GM12873 (cell line): ENCODE results near the gene SENP1.

Experiments
- TF ChIP-seq, protein P1 (sequence below): IDR thresholded peaks from 2 replicates; pipeline ENCODE4 v1.5.1; 2012; ENCODE audit warnings: low read depth, mild to moderate bottlenecking, moderate library complexity, low read length, control low read depth; ENCODE audit not compliant: insufficient read depth; ENCODE audit errors: missing control alignments

The SENP1 gene

DNA sequence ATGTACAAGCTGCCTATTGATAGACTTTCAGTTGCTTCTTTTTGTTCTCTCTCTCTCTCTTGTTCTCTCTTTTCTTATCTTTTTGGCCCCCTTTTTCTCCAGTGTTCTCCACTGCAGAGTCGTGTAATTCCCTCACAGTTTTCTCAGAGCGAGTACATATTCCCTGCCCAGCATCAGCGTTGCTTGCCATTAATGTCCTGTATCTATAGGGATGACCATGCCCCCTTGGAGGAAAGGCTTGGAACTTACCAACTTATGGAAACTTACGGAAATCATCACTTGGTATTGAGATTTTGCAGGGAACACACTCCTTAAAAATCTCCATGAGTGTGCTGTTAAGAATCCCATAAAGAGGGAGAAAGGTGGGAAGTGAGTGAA, 87.3 kb downstream of the SENP1 start:
- TF ChIP-seq, protein P1, sequence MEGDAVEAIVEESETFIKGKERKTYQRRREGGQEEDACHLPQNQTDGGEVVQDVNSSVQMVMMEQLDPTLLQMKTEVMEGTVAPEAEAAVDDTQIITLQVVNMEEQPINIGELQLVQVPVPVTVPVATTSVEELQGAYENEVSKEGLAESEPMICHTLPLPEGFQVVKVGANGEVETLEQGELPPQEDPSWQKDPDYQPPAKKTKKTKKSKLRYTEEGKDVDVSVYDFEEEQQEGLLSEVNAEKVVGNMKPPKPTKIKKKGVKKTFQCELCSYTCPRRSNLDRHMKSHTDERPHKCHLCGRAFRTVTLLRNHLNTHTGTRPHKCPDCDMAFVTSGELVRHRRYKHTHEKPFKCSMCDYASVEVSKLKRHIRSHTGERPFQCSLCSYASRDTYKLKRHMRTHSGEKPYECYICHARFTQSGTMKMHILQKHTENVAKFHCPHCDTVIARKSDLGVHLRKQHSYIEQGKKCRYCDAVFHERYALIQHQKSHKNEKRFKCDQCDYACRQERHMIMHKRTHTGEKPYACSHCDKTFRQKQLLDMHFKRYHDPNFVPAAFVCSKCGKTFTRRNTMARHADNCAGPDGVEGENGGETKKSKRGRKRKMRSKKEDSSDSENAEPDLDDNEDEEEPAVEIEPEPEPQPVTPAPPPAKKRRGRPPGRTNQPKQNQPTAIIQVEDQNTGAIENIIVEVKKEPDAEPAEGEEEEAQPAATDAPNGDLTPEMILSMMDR: no peak

DNA sequence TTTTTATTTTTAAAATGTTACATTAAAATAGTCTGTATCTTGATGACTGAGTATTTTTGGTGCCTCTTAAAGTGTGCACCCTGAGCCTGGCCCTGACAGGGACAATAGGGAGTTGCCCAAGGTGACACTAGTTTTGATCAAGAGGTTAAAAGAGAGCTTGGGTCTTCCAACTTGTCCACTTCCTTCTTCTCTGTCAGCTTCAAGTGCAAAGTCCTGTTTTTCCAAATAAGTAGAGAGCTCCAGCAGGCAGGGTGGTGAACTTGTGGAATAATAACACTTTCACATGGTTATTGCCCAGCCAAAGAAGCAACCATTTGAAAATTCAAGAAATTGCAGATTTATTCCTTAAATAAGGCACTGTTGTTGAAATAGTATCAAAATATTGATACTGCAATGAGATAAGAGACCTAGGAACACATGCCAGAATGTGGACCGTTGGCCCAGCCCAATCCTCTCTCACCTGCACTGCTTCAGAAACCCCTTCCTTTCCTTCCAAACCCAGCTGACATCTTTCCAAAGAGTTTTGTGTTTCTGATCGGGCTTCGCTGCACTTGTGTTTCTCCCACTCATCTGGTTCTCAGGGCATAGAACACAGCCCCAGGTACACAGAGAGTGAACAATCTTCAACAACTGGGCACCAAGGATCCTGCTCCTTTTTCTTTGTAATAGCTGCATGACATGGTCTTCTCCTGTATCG, 87.8 kb downstream of the SENP1 start:
- TF ChIP-seq, protein P1: no peak

DNA sequence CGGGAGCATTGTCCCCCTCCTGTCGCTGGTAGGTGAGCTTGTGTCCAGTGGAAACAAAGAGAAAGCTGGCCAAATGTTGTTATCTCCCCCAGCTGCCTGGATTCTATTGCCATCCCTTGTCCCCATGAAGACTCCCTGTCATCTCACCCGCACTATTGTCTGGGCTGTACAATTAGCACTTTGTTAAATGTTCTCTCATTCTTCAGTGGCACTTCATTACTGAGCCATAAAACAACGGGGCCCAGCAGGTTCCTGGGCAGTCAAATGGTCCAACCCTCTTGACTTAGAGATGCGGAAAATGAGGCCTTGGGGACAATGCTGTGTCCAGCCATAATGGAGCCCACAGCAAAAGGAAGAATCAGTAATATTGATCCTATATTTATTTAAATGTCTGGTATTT, 88.4 kb downstream of the SENP1 start:
- TF ChIP-seq, protein P1: no peak

DNA sequence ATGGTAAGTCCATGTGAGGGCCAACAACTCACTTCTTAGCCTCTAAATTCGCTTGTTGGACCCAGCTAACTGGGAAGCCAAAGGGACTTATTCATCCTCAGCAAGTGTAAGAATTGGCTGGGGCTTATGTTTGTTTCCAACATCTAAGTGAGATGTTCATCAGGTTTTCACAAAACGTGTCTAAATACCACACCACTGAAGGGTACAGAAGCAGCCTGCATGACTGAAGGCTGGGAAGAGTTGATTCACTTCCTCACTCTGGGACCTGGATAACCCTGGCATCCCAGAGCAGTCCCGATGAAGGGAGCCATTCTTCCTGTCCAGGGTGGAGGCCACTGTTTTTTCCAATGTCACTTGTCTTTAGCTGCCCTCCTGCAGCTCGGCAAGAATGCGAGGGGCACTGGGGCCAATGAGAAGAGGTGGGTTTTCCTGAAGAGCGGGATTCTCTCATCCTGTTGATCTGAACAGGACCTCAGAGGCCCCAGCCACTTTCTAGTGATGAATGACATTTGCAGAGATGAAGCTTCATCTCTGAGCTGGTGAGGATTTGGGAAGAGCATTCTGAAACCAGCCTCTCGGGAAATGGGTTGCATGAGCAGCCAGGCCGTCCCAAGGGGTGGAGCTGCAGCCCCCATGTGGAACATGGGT, 89.4 kb downstream of the SENP1 start:
- TF ChIP-seq, protein P1: no peak

DNA sequence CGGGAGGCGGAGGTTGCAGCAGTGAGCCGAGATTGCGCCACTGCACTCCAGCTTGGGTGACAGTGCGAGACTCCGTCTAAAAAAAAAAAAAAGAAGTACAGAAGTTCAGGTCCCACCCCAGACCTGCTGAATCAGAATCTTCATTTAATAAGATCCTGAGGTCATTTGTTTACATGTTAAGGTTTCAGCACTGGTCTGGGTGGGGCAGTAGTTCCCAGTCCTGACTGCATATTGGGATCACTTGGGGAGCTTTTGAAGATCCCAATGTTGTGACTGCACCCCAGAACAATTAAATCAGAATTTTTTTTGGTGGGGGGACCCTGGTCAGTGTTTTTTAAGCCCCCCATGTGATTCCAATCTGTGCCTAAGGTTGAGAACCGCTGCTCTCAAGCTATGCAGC, 89.9 kb downstream of the SENP1 start:
- TF ChIP-seq, protein P1: no peak

DNA sequence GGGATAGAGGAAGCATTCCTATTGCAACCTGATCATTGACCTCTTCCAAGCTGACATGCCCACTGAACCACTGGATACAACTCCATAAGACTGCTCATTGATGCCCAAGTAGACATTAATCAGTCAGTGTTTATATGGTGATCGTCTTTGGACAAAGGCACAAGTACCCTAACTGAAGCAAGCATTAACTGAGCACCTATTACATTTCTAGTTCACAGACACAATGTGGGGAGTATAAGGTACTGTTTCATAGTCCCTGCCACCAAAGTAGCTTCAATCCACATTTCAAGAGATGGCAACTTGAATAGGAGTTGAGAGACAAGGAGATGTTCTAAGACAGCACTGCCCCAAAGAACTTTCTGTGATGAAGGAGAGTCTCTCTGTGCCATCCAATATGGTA, 90.8 kb downstream of the SENP1 start:
- TF ChIP-seq, protein P1: no peak

DNA sequence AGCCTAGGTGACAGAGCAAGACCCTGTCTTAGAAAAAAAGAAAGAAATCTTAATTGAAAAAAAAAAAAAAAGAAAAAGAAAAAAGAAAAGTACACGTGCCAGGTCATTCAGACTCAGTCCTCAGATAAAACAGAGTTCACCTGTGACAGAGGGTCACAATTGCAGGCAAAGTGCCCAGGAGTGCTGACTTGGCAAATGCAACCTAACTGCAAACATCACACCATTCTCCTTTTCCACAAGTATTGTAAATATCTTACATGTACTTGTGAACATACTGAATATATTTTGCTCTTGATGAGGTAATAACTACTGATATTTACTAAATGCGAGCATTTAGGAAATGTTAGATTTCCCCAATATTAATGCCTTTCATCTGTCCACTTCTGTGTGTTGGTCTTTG, 92.6 kb downstream of the SENP1 start:
- TF ChIP-seq, protein P1: no peak
